Panc1 (cell line): Measurements from ENCODE around the gene OR2V2.

ENCODE experiments used
- CTCF ChIP-seq: fragments of 450-650 bp; IDR thresholded peaks from 2 replicates; pipeline ENCODE4 v1.5.1; 2017; ENCODE audit warnings: mild to moderate bottlenecking
- POLR2AphosphoS5 ChIP-seq: IDR thresholded peaks from 2 replicates; pipeline ENCODE4 v1.6.1; 2012; ENCODE audit warnings: mild to moderate bottlenecking, low read depth, low read length, moderate library complexity
- TCF7L2 ChIP-seq: IDR thresholded peaks from 2 replicates; pipeline ENCODE4 v1.6.1; 2011; ENCODE audit warnings: mild to moderate bottlenecking, low read depth, low read length, inconsistent platforms

- no peak for TF ChIP-seq POLR2AphosphoS5
- TF ChIP-seq CTCF: no peak
- no peak for TF ChIP-seq TCF7L2
Observed at GRCh38 chr5:181121675-181122561, 25.5 kb upstream of the OR2V2 start.
